Measurements from ENCODE around the gene TPPP. TPM values are rescaled to one million over a fixed set of nuclear protein-coding genes. Genes with fewer than 3 reads are reported as not detected.

Gene TPPP
- total RNA-seq, 3 donors from 2014 or later (not counting 1 experiment from before 2014, with no cell fraction given), result 0.24 to 1.3 (median 1.2) TPM

- H3K27ac Mint-ChIP-seq, result no peak overlapping the region
- H3K36me3 Mint-ChIP-seq, result peaks cover 9% of the 10 kb centered on the region
- ATAC-seq, result no peak
- H3K4me1 Mint-ChIP-seq, result no peaks in the 10 kb centered on the region
- no peaks in the 10 kb centered on the region for H3K4me1 ChIP-seq (ENCODE audit: control insufficient read depth, insufficient read depth, low read length)
- no peak overlapping the region for H3K27ac ChIP-seq (ENCODE audit: low read length)
- no peaks in the 10 kb centered on the region for H3K9me3 Mint-ChIP-seq
- H3K36me3 ChIP-seq (ENCODE audit: control insufficient read depth, insufficient read depth, low read length), result peaks cover 4% of the 10 kb centered on the region
- no peaks in the 10 kb centered on the region for H3K27me3 ChIP-seq (ENCODE audit: control insufficient read depth, insufficient read depth, low read length)
- no peaks in the 10 kb centered on the region for H3K9me3 ChIP-seq (ENCODE audit: control insufficient read depth, insufficient read depth, low read length)
- no peak for DNase-seq
- 97% methylated on average over 38 of the region's 38 CpGs for WGBS (ENCODE audit: insufficient coverage)
- no peak overlapping the region for H3K4me3 Mint-ChIP-seq
- intact Hi-C loops (cut with micrococcal nuclease), result no loop called here
- TF ChIP-seq, protein P1, sequence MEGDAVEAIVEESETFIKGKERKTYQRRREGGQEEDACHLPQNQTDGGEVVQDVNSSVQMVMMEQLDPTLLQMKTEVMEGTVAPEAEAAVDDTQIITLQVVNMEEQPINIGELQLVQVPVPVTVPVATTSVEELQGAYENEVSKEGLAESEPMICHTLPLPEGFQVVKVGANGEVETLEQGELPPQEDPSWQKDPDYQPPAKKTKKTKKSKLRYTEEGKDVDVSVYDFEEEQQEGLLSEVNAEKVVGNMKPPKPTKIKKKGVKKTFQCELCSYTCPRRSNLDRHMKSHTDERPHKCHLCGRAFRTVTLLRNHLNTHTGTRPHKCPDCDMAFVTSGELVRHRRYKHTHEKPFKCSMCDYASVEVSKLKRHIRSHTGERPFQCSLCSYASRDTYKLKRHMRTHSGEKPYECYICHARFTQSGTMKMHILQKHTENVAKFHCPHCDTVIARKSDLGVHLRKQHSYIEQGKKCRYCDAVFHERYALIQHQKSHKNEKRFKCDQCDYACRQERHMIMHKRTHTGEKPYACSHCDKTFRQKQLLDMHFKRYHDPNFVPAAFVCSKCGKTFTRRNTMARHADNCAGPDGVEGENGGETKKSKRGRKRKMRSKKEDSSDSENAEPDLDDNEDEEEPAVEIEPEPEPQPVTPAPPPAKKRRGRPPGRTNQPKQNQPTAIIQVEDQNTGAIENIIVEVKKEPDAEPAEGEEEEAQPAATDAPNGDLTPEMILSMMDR (IDR thresholded peaks at IDR 0.05), result no peak
- no peaks in the 10 kb centered on the region for H3K27me3 Mint-ChIP-seq (ENCODE audit: low read depth in 2 of 2)
- H3K4me3 ChIP-seq (ENCODE audit: low read length), result no peak overlapping the region
These were observed 29.5 kb downstream of the TPPP start for GRCh38 chr5:663436-664342.

DNA sequence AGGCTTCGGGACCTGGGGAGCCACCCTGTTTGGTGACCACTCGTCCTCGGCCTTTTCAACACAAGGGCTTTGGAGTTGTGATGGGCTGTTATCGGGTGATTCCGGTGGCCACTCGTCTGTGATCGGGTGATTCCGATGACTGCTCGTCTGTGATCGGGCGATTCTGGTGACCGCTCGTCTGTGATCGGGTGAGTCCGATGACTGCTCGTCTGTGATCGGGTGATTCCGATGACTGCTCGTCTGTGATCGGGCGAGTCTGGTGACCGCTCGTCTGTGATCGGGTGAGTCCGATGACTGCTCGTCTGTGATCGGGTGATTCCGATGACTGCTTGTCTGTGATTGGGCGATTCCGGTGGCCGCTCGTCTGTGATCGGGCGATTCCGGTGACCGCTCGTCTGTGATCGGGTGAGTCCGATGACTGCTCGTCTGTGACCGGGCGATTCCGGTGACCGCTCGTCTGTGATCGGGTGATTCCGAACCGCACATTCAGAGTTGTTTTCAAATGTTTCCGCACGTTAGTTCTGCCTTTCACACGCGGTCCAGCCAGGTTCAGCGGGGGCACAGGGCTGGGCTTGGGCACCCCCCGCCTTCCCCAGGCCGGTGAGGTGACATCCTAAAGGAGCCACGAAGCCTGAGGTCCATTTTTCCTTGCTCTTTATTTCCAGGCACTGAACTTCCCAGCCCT, 30.3 kb downstream of the TPPP start:
- DNase-seq (no peak), ATAC-seq (no peak)
- H3K4me1 ChIP-seq (ENCODE audit: control insufficient read depth, insufficient read depth, low read length), result no peaks in the 10 kb centered on the region
- peaks cover 6% of the 10 kb centered on the region for H3K36me3 ChIP-seq (ENCODE audit: control insufficient read depth, insufficient read depth, low read length)
- H3K27ac ChIP-seq (ENCODE audit: low read length), result no peak overlapping the region
- H3K27me3 Mint-ChIP-seq (ENCODE audit: low read depth in 2 of 2), result no peaks in the 10 kb centered on the region
- H3K27me3 ChIP-seq (ENCODE audit: control insufficient read depth, insufficient read depth, low read length), result no peaks in the 10 kb centered on the region
- H3K9me3 ChIP-seq (ENCODE audit: control insufficient read depth, insufficient read depth, low read length), result no peaks in the 10 kb centered on the region
- intact Hi-C loops (cut with micrococcal nuclease), result no loop called here
- H3K4me3 Mint-ChIP-seq, result no peak overlapping the region
- TF ChIP-seq, protein P1 (IDR thresholded peaks at IDR 0.05), result no peak
- H3K4me3 ChIP-seq (ENCODE audit: low read length), result no peak overlapping the region
- no peak overlapping the region for H3K27ac Mint-ChIP-seq
- H3K9me3 Mint-ChIP-seq, result no peaks in the 10 kb centered on the region
- no peaks in the 10 kb centered on the region for H3K4me1 Mint-ChIP-seq
- H3K36me3 Mint-ChIP-seq, result peaks cover 11% of the 10 kb centered on the region
- 94% methylated on average over 56 of the region's 56 CpGs for WGBS (ENCODE audit: insufficient coverage)

- Mint-ChIP-seq H3K27me3 (ENCODE audit: low read depth in 2 of 2) (no peaks in the 10 kb centered on the region), H3K27ac (no peak overlapping the region), H3K4me3 (no peak overlapping the region), H3K9me3 (no peaks in the 10 kb centered on the region), H3K4me1 (no peaks in the 10 kb centered on the region), H3K36me3 (peaks cover 10% of the 10 kb centered on the region)
- DNase-seq, result no peak
- H3K27me3 ChIP-seq (ENCODE audit: control insufficient read depth, insufficient read depth, low read length), result no peaks in the 10 kb centered on the region
- ATAC-seq, result no peak
- H3K4me1 ChIP-seq (ENCODE audit: control insufficient read depth, insufficient read depth, low read length), result no peaks in the 10 kb centered on the region
- intact Hi-C loops (cut with micrococcal nuclease), result no loop called here
- TF ChIP-seq, protein P1 (IDR thresholded peaks at IDR 0.05), result no peak
- H3K27ac ChIP-seq (ENCODE audit: low read length), result no peak overlapping the region
- no peak overlapping the region for H3K4me3 ChIP-seq (ENCODE audit: low read length)
- 97% methylated on average over 53 of the region's 53 CpGs for WGBS (ENCODE audit: insufficient coverage)
- no peaks in the 10 kb centered on the region for H3K9me3 ChIP-seq (ENCODE audit: control insufficient read depth, insufficient read depth, low read length)
- H3K36me3 ChIP-seq (ENCODE audit: control insufficient read depth, insufficient read depth, low read length), result peaks cover 9% of the 10 kb centered on the region
These were observed 31.0 kb downstream of the TPPP start for GRCh38 chr5:661891-662750.
